GM23338 (cell line): ENCODE measurements around the gene TMPRSS6. TPM values are rescaled to one million over a fixed set of nuclear protein-coding genes. Genes with fewer than 3 reads are reported as not detected.

Experiments
- ATAC-seq: fragments of 200-7000 bp; cut with Tn5 transposase; 3 replicates; pipeline ENCODE4 v1.9.1; 2020
- DNase-seq: peaks from one replicate; pipeline ENCODE4 v3.0.0-alpha.2; 2015; ENCODE audit warnings: low spot score
- H2AFZ ChIP-seq: fragments of 200-600 bp; sonication (generic); 2 replicates; pipeline ENCODE4 v1.8.0; 2016; ENCODE audit warnings: antibody characterized with exemption, mild to moderate bottlenecking, moderate library complexity
- H3F3A ChIP-seq: fragments of 200-600 bp; sonication (generic); replicated peaks from 2 replicates; pipeline ENCODE4 v1.8.0; 2017; ENCODE audit warnings: antibody characterized with exemption, mixed run types, low read depth
- H3K27ac ChIP-seq: fragments of 200-600 bp; sonication (generic); 2 replicates; pipeline ENCODE4 v1.6.1; 2016; ENCODE audit warnings: low read depth
- H3K27me3 ChIP-seq: fragments of 200-600 bp; sonication (generic); 2 replicates; pipeline ENCODE4 v1.8.0; 2016; ENCODE audit warnings: mild to moderate bottlenecking, mixed run types, moderate library complexity; ENCODE audit not compliant: insufficient read depth
- H3K36me3 ChIP-seq: fragments of 200-600 bp; sonication (generic); 2 replicates; pipeline ENCODE4 v1.8.0; 2016; ENCODE audit warnings: mild to moderate bottlenecking; ENCODE audit not compliant: insufficient read depth
- H3K4me1 ChIP-seq: fragments of 200-600 bp; sonication (generic); 2 replicates; pipeline ENCODE4 v1.8.0; 2016; ENCODE audit warnings: mild to moderate bottlenecking, moderate library complexity; ENCODE audit not compliant: insufficient read depth
- H3K4me2 ChIP-seq: fragments of 200-600 bp; sonication (generic); 2 replicates; pipeline ENCODE4 v1.7.1; 2017; ENCODE audit warnings: mixed run types
- H3K4me3 ChIP-seq: fragments of 200-600 bp; sonication (generic); 2 replicates; pipeline ENCODE4 v1.6.1; 2016; ENCODE audit warnings: mixed run types
- H3K79me2 ChIP-seq: fragments of 200-600 bp; sonication (generic); replicated peaks from 2 replicates; pipeline ENCODE4 v1.8.0; 2017; ENCODE audit warnings: mild to moderate bottlenecking; ENCODE audit not compliant: insufficient read depth
- H3K9me2 ChIP-seq: fragments of 200-600 bp; sonication (generic); 2 replicates; pipeline ENCODE4 v1.8.0; 2017; ENCODE audit not compliant: insufficient read depth
- H4K20me1 ChIP-seq: fragments of 200-600 bp; sonication (generic); replicated peaks from 2 replicates; pipeline ENCODE4 v1.8.0; 2017; ENCODE audit warnings: mild to moderate bottlenecking; ENCODE audit not compliant: insufficient read depth
- H3K27ac Mint-ChIP-seq: 2 replicates; pipeline ENCODE4 v1.8.0; 2020; ENCODE audit warnings: inconsistent platforms, mild to moderate bottlenecking, moderate library complexity, mixed read lengths
- H3K27me3 Mint-ChIP-seq: 3 replicates; pipeline ENCODE4 v1.8.0; 2022; ENCODE audit warnings: low read depth, mild to moderate bottlenecking, moderate library complexity, mixed read lengths, inconsistent platforms; ENCODE audit not compliant: insufficient read depth, poor library complexity
- H3K36me3 Mint-ChIP-seq: 3 replicates; pipeline ENCODE4 v1.8.0; 2021; ENCODE audit warnings: low read depth, mild to moderate bottlenecking, inconsistent platforms, moderate library complexity, mixed read lengths
- H3K4me1 Mint-ChIP-seq: 3 replicates; pipeline ENCODE4 v1.8.0; 2020; ENCODE audit warnings: mild to moderate bottlenecking, inconsistent platforms, mixed read lengths
- H3K4me3 Mint-ChIP-seq: 3 replicates; pipeline ENCODE4 v1.8.0; 2021; ENCODE audit warnings: moderate library complexity, mild to moderate bottlenecking, inconsistent platforms, mixed read lengths
- H3K9me3 Mint-ChIP-seq: 3 replicates; pipeline ENCODE4 v1.8.0; 2020; ENCODE audit warnings: moderate library complexity, mild to moderate bottlenecking, inconsistent platforms, mixed read lengths
- CREB1 ChIP-seq: fragments of 250-450 bp; sonication (Bioruptor Pico); IDR thresholded peaks from 2 replicates; pipeline ENCODE4 v1.5.0; 2020; ENCODE audit warnings: low read depth, mild to moderate bottlenecking, moderate library complexity
- EZH2 ChIP-seq: fragments of 200-600 bp; sonication (generic); IDR thresholded peaks from one replicate; pipeline ENCODE4 v1.8.0; 2017; ENCODE audit warnings: antibody characterized with exemption, mild to moderate bottlenecking, low read depth; ENCODE audit not compliant: unreplicated experiment
- EZH2phosphoT487 ChIP-seq: fragments of 200-600 bp; sonication (generic); IDR thresholded peaks from one replicate; pipeline ENCODE4 v1.8.1; 2018; ENCODE audit warnings: antibody characterized with exemption; ENCODE audit not compliant: unreplicated experiment
- JUNB ChIP-seq: IDR thresholded peaks from one replicate; pipeline ENCODE4 v1.6.1; 2016; ENCODE audit warnings: antibody characterized with exemption; ENCODE audit not compliant: unreplicated experiment
- NANOG ChIP-seq: IDR thresholded peaks from 2 replicates; pipeline ENCODE4 v1.6.1; 2016; ENCODE audit warnings: antibody characterized with exemption, borderline replicate concordance
- POLR2AphosphoS5 ChIP-seq: IDR thresholded peaks from 2 replicates; pipeline ENCODE4 v1.6.1; 2016; ENCODE audit warnings: antibody characterized with exemption, low read depth
- REST ChIP-seq: IDR thresholded peaks from one replicate; pipeline ENCODE4 v1.6.1; 2018; ENCODE audit warnings: antibody characterized with exemption; ENCODE audit not compliant: unreplicated experiment
- STAT1 ChIP-seq: IDR thresholded peaks from one replicate; pipeline ENCODE4 v1.6.1; 2016; ENCODE audit warnings: antibody characterized with exemption; ENCODE audit not compliant: unreplicated experiment
- ZNF114 ChIP-seq: fragments of 250-450 bp; sonication (Bioruptor Pico); IDR thresholded peaks from 2 replicates; pipeline ENCODE4 v1.5.0; 2020; ENCODE audit warnings: mild to moderate bottlenecking, moderate library complexity
- ZNF331 ChIP-seq: fragments of 250-450 bp; sonication (Bioruptor Pico); IDR thresholded peaks from 2 replicates; pipeline ENCODE4 v1.5.0; 2020; ENCODE audit warnings: low read depth, mild to moderate bottlenecking, moderate library complexity
- polyA plus RNA-seq: library from polyadenylated mRNA; unstranded; fragments of >200 nt; fragmentation: Nextera tagmentation; extraction: Ambion mirVana; gene quantifications from 2 replicates; pipeline ENCODE4 v1.2.1, GENCODE V29; 2016
- total RNA-seq: library from RNA; depleted of rRNA; stranded (reverse); fragments of >200 nt; shearing (Covaris generic); gene quantifications from 2 replicates; pipeline ENCODE4 v1.2.3, GENCODE V29; 2014
- TF ChIP-seq, protein P1 (sequence below): fragments of 250-450 bp; sonication (Bioruptor Pico); IDR thresholded peaks from 2 replicates; pipeline ENCODE4 v1.5.0; 2020; ENCODE audit warnings: mild to moderate bottlenecking, moderate library complexity
- TF ChIP-seq, protein P2 (sequence below): IDR thresholded peaks from 2 replicates; pipeline ENCODE4 v1.6.1; 2016; ENCODE audit warnings: antibody characterized with exemption
- TF ChIP-seq, protein P3 (sequence below), 2 experiments: fragments of 200-600 bp in 1 of 2; sonication (generic) in 1 of 2; conservative IDR thresholded peaks; 2 replicates each; pipeline versions ENCODE4 v1.5.1 to v1.6.1; 2016 to 2017; ENCODE audit warnings: antibody characterized with exemption in 2 of 2, low read depth in 2 of 2, mild to moderate bottlenecking in 2 of 2, moderate library complexity in 1 of 2

The TMPRSS6 gene
- total and polyA plus RNA-seq, 2 experiments from 2014 or later = 0.13 TPM; not detected in 1

DNA sequence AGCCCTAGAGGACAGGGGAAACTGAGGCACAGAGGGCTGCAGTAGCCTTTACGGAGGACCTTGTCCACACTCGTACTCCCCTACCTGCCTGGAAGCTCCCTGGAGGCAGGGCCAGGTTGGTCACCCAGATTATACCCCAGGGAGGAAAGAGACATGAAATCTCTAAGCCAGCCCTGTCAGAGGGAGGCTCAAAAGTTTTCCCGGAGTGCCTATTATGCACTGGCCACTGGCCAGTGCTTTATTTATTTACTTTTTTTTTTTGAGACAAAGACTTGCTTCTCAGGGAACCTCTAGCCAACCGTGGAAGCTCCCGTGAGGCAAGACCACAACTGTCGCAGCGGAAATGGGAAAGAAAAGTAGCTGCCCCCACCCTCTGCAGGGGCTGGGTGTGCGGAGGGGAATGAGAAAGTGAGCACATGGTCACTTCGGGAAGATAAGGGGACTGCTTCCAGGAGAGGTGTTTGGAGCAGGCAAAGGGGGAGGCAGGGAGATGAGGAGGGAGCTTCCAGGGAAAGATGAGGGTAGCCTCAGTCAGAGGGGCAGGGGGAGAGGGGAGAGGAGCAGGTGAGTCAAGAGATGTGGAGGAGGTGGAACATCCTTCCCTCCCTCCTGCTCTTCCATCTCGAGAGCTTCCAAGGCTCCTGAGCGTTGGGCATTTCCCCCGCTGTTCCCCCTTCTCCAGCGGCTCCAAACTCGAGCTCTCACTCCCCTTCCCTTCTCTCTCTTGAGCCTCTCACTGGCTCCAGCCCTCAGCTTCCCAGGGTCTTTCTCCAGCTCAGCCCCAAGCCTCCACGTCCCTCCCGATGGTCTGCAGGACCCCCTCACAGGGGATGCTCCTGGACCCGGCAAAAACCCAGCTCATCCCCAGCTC lies 35.9 kb upstream of the TMPRSS6 start:
- Histone ChIP-seq H3K4me2 (no peak overlapping the region), H3K36me3 (no peaks in the 10 kb centered on the region), H3K9me2 (no peaks in the 10 kb centered on the region), H3K4me1 (no peaks in the 10 kb centered on the region), H4K20me1 (no peaks in the 10 kb centered on the region), H3K79me2 (no peaks in the 10 kb centered on the region), H3K27me3 (no peaks in the 10 kb centered on the region), H3K27ac (no peak overlapping the region), H3K4me3 (no peak overlapping the region), H2AFZ (no peak overlapping the region; the same call in 1 of the 2 replicates), H3F3A (no peaks in the 10 kb centered on the region)
- Mint-ChIP-seq H3K4me1 (peaks cover 20% of the 10 kb centered on the region), H3K27ac (no peak overlapping the region), H3K27me3 (peaks cover 9% of the 10 kb centered on the region), H3K4me3 (no peak overlapping the region), H3K36me3 (no peaks in the 10 kb centered on the region), H3K9me3 (no peaks in the 10 kb centered on the region)
- TF ChIP-seq POLR2AphosphoS5 (no peak), EZH2phosphoT487 (no peak), ZNF114 (CRISPR knock-in tag) (no peak), REST (no peak), JUNB (no peak), STAT1 (no peak), EZH2 (no peak), CREB1 (CRISPR knock-in tag) (no peak), NANOG (no peak), ZNF331 (CRISPR knock-in tag) (no peak)
- TF ChIP-seq, protein P1, sequence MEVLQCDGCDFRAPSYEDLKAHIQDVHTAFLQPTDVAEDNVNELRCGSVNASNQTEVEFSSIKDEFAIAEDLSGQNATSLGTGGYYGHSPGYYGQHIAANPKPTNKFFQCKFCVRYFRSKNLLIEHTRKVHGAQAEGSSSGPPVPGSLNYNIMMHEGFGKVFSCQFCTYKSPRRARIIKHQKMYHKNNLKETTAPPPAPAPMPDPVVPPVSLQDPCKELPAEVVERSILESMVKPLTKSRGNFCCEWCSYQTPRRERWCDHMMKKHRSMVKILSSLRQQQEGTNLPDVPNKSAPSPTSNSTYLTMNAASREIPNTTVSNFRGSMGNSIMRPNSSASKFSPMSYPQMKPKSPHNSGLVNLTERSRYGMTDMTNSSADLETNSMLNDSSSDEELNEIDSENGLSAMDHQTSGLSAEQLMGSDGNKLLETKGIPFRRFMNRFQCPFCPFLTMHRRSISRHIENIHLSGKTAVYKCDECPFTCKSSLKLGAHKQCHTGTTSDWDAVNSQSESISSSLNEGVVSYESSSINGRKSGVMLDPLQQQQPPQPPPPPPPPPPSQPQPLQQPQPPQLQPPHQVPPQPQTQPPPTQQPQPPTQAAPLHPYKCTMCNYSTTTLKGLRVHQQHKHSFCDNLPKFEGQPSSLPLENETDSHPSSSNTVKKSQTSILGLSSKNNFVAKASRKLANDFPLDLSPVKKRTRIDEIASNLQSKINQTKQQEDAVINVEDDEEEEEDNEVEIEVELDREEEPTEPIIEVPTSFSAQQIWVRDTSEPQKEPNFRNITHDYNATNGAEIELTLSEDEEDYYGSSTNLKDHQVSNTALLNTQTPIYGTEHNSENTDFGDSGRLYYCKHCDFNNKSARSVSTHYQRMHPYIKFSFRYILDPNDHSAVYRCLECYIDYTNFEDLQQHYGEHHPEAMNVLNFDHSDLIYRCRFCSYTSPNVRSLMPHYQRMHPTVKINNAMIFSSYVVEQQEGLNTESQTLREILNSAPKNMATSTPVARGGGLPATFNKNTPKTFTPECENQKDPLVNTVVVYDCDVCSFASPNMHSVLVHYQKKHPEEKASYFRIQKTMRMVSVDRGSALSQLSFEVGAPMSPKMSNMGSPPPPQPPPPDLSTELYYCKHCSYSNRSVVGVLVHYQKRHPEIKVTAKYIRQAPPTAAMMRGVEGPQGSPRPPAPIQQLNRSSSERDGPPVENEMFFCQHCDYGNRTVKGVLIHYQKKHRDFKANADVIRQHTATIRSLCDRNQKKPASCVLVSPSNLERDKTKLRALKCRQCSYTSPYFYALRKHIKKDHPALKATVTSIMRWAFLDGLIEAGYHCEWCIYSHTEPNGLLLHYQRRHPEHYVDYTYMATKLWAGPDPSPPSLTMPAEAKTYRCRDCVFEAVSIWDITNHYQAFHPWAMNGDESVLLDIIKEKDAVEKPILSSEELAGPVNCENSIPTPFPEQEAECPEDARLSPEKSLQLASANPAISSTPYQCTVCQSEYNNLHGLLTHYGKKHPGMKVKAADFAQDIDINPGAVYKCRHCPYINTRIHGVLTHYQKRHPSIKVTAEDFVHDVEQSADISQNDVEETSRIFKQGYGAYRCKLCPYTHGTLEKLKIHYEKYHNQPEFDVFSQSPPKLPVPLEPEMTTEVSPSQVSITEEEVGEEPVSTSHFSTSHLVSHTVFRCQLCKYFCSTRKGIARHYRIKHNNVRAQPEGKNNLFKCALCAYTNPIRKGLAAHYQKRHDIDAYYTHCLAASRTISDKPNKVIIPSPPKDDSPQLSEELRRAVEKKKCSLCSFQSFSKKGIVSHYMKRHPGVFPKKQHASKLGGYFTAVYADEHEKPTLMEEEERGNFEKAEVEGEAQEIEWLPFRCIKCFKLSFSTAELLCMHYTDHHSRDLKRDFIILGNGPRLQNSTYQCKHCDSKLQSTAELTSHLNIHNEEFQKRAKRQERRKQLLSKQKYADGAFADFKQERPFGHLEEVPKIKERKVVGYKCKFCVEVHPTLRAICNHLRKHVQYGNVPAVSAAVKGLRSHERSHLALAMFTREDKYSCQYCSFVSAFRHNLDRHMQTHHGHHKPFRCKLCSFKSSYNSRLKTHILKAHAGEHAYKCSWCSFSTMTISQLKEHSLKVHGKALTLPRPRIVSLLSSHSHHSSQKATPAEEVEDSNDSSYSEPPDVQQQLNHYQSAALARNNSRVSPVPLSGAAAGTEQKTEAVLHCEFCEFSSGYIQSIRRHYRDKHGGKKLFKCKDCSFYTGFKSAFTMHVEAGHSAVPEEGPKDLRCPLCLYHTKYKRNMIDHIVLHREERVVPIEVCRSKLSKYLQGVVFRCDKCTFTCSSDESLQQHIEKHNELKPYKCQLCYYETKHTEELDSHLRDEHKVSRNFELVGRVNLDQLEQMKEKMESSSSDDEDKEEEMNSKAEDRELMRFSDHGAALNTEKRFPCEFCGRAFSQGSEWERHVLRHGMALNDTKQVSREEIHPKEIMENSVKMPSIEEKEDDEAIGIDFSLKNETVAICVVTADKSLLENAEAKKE = no peak
- TF ChIP-seq, protein P2, sequence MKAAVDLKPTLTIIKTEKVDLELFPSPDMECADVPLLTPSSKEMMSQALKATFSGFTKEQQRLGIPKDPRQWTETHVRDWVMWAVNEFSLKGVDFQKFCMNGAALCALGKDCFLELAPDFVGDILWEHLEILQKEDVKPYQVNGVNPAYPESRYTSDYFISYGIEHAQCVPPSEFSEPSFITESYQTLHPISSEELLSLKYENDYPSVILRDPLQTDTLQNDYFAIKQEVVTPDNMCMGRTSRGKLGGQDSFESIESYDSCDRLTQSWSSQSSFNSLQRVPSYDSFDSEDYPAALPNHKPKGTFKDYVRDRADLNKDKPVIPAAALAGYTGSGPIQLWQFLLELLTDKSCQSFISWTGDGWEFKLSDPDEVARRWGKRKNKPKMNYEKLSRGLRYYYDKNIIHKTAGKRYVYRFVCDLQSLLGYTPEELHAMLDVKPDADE = no peak
- TF ChIP-seq, protein P3, sequence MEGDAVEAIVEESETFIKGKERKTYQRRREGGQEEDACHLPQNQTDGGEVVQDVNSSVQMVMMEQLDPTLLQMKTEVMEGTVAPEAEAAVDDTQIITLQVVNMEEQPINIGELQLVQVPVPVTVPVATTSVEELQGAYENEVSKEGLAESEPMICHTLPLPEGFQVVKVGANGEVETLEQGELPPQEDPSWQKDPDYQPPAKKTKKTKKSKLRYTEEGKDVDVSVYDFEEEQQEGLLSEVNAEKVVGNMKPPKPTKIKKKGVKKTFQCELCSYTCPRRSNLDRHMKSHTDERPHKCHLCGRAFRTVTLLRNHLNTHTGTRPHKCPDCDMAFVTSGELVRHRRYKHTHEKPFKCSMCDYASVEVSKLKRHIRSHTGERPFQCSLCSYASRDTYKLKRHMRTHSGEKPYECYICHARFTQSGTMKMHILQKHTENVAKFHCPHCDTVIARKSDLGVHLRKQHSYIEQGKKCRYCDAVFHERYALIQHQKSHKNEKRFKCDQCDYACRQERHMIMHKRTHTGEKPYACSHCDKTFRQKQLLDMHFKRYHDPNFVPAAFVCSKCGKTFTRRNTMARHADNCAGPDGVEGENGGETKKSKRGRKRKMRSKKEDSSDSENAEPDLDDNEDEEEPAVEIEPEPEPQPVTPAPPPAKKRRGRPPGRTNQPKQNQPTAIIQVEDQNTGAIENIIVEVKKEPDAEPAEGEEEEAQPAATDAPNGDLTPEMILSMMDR (conservative IDR thresholded peaks at IDR 0.05; ENCODE audit: low read depth in 2 of 2) = no peak
- ATAC-seq (no peak), DNase-seq (no peak)
